ENCODE measurements around the gene ABTB2.

The ABTB2 gene

GRCh38 chr11:34209809-34210208 lies 148.0 kb downstream of the ABTB2 start:
- no peak for DNase-seq (ENCODE audit: low read depth)

- no peak for DNase-seq (ENCODE audit: low read depth)
Measured at GRCh38 chr11:34208266-34209135, 149.3 kb downstream of the ABTB2 start.

- no peak for DNase-seq (ENCODE audit: low read depth)
Measured at GRCh38 chr11:34207487-34208180, 150.2 kb downstream of the ABTB2 start.

GRCh38 chr11:34206407-34207300 lies 151.2 kb downstream of the ABTB2 start:
- no peak for DNase-seq (ENCODE audit: low read depth)

- DNase-seq (ENCODE audit: low read depth): no peak
Measured at GRCh38 chr11:34205326-34206035, 152.3 kb downstream of the ABTB2 start.

- DNase-seq (ENCODE audit: low read depth): no peak
Measured at GRCh38 chr11:34204396-34205279, 153.2 kb downstream of the ABTB2 start.

GRCh38 chr11:34203377-34203871 lies 154.4 kb downstream of the ABTB2 start:
- DNase-seq (ENCODE audit: low read depth): no peak

GRCh38 chr11:34201129-34201528 lies 156.7 kb downstream of the ABTB2 start:
- no peak for DNase-seq (ENCODE audit: low read depth)

- no peak for DNase-seq (ENCODE audit: low read depth)
Measured at GRCh38 chr11:34199525-34199924, 158.3 kb downstream of the ABTB2 start.

- DNase-seq (ENCODE audit: low read depth): no peak
Measured at GRCh38 chr11:34198523-34198922, 159.3 kb downstream of the ABTB2 start.

- no peak for DNase-seq (ENCODE audit: low read depth)
Measured at GRCh38 chr11:34197256-34197655, 160.6 kb downstream of the ABTB2 start.

- no peak for DNase-seq (ENCODE audit: low read depth)
Measured at GRCh38 chr11:34194576-34195335, 163.1 kb downstream of the ABTB2 start.

GRCh38 chr11:34192481-34193401 lies 165.1 kb downstream of the ABTB2 start:
- no peak for DNase-seq (ENCODE audit: low read depth)

GRCh38 chr11:34191578-34191977 lies 166.2 kb downstream of the ABTB2 start:
- no peak for DNase-seq (ENCODE audit: low read depth)

GRCh38 chr11:34190192-34191139 lies 167.3 kb downstream of the ABTB2 start:
- no peak for DNase-seq (ENCODE audit: low read depth)

GRCh38 chr11:34189191-34189590 lies 168.6 kb downstream of the ABTB2 start:
- no peak for DNase-seq (ENCODE audit: low read depth)

GRCh38 chr11:34188181-34188580 lies 169.6 kb downstream of the ABTB2 start:
- no peak for DNase-seq (ENCODE audit: low read depth)

Data from stimulated activated CD8-positive, alpha-beta memory T cell treated with anti-CD3 and anti-CD28 coated beads, Interleukin-4, amount 100 ng/mL, for 24 hours (primary cell).